HCEC 1CT (cell line): Measurements from ENCODE around the gene PLAC1.

ENCODE experiments used
- DNase-seq: peaks from one replicate; pipeline ENCODE4 v3.0.0-alpha.2; 2017

PLAC1 gene, protein sequence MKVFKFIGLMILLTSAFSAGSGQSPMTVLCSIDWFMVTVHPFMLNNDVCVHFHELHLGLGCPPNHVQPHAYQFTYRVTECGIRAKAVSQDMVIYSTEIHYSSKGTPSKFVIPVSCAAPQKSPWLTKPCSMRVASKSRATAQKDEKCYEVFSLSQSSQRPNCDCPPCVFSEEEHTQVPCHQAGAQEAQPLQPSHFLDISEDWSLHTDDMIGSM

DNA sequence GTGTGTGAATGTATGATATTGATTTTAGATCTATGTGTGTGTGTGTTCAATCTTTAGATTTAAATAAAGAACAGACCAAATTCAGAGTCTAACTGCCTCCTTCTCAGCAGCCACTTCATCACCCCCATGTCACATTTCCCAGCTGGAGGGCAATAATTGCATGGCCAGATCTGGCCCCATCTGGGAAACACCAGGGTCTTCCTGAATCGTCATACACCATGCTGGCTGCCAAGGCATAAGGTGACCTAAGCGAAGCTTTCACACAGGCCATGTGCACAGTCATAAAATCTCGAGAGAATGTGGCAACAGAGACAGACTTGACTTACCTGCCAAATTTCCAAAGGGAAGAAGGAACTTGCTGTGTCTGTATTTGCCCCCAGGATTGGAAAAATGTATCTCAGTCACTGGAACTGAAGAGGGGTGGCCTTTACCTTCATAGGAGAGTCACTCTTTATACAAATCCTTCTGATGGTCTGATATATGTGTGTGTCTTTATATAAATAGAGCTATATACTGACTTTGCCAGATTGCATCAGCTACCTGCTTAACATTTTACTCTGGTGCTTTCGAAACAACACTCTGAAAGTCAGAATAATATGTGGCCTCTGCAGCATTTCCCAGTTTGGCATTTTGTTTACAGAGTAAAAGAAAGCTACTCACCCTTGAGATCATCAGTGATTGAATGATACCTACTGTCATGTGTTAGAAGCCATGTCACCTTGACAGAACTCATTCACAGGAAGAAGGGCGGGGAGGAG, at the start of gene PLAC1:
Gene PLAC1 (minus strand): TSS at position 470 of the 758 bp plus-strand sequence. CDS start 91,789 bp downstream, outside the sequence.
- no peak for DNase-seq

DNA sequence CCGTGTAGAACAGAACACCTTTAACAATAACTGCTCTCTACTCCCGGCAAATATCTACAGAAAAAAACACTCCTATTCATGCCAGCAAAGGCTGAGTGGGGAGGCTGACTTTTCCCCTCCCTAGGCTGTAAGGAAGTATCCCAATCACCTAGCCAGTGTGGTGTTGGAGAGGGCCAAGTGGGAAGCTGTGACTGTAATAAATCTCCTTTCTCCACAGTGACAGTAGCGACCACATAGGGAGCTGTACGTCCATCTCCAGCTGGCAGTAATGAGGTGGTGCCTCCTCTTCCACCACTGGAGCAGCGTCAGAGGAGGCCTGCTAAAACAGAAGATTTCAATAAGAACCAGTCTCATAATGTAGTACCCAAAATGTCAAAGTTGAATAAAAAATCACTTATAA, 47.9 kb upstream of the PLAC1 start:
- no peak for DNase-seq

DNA sequence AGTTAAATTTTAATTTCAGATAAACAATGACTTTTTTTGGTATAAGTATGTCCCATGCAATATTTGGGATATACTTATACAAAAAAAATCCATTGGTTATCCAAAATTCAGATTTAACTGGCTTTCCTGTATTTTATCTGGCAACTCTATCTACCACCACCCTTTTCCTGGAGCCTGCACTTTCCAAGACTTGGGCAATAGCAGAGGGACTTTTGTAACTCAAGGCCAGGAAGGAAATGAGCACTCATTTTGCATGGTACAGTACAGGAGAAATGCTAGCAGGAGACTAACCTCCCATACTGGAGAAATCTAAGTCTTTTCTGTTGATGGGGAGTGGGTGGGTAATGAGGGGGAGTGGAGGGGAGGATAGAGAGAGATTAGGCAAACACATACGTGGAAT, 37.7 kb upstream of the PLAC1 start:
- DNase-seq: no peak

GRCh38 chrX:134694333-134695322, 36.4 kb upstream of the PLAC1 start:
- DNase-seq: no peak

- DNase-seq: no peak
Measured at GRCh38 chrX:134693644-134694043, 35.4 kb upstream of the PLAC1 start.

- peak; percentile 53 for DNase-seq
Measured at GRCh38 chrX:134692990-134693389, 34.7 kb upstream of the PLAC1 start.

GRCh38 chrX:134692233-134692632, 34.0 kb upstream of the PLAC1 start:
- DNase-seq: no peak

GRCh38 chrX:134691453-134691852, 33.2 kb upstream of the PLAC1 start:
- DNase-seq: no peak

GRCh38 chrX:134688839-134689238, 30.6 kb upstream of the PLAC1 start:
- peak; percentile 54 for DNase-seq

- no peak for DNase-seq
Measured at GRCh38 chrX:134688031-134688823, 30.0 kb upstream of the PLAC1 start.

GRCh38 chrX:134685668-134686067, 27.4 kb upstream of the PLAC1 start:
- peak; percentile 63 for DNase-seq

DNA sequence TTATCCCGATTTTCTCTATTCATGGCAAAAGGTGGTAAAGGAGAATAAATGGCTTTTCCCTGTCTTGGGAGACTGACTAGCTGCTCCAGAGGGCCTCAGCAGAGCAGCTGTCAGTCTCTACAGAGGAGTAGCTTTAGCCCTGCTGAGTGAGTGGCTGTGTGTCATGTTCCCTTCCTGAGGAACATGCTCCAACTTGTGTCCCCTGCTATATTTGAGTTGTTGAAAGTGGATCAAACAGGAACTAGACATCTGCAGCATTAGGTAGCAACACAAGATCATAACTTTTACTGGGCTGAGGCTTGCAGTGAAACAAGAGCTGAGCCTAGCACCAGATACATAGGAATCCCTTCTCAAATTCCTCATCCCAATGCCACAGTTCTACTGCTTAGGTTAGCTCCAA, 26.7 kb upstream of the PLAC1 start:
- DNase-seq: no peak

DNA sequence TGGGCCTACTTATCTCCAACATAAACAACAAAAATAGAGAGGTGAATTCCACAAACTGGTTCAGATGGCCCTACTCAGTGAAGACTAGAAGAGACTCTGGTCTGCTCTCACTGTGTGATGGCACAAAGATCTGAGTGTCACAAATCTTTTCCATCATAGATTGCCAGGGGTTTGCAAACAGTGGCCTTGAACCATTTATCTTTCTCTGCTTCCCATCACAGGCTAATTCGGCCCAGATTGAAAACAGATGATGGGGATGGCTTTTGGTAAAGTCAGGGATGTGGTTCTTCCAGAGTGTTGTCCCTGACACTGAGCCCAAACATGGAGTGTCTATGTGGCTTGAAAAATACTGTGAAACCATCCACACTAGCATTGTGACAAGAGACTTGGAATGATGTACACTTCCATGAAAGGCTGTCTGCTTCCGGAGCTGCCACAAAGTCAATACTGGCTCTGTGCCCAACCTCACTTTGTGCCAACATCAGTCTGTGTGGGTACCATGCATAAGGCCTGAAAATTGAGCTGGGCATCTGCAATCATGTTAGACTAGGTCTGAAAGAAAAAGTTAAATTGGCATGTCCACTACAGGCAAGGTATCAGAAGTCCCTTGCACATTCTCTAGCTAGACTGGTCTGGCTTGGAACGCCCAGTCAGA, 25.2 kb upstream of the PLAC1 start:
- DNase-seq: no peak

GRCh38 chrX:134682081-134682480, 23.8 kb upstream of the PLAC1 start:
- peak; percentile 38 for DNase-seq

DNA sequence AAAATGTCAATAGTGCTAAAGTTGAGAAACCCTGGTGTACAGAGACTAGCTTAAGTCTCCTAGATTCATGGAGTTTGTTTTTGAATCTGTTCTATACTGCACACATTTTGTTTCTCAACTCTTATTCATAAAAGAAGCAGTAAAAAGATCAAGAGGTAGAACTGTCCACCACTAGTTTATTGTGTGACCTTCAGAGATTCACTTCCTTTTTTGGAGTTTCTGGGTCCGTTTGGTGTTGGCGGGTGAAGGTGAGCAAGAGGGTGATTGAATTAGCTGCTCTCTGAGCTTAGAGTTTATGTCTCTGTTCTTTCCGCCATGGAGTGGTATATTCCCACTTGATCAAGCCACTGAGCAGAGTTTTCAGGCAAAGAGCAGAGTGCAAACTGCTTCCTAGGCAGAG, 21.4 kb upstream of the PLAC1 start:
- DNase-seq: no peak

- DNase-seq: peak; percentile 34
Measured at GRCh38 chrX:134679221-134679620, 20.9 kb upstream of the PLAC1 start.

- no peak for DNase-seq
Measured at GRCh38 chrX:134677332-134677731, 19.1 kb upstream of the PLAC1 start.

GRCh38 chrX:134676436-134676835, 18.2 kb upstream of the PLAC1 start:
- peak; percentile 62 for DNase-seq

GRCh38 chrX:134673123-134673522, 14.9 kb upstream of the PLAC1 start:
- DNase-seq: no peak

DNA sequence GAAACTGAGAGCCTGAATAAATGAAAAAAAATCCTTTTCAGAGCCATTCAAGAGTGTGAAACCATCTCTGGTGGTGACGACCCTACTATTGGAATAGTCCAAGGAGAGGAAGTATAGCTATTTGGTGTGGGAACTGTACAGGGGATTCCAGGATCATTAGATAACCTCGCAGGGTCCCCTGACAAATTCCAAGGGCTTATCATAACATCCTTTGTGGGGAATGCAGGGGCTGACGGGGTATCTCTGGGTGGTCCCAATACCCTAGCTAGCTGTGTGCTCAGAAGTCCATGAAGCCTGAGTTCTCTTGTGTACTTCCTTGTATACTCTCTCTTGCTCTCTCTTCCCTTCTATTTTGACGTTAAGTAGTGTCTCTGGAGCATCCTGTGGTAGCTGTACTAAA, 13.8 kb upstream of the PLAC1 start:
- no peak for DNase-seq

- DNase-seq: peak; percentile 23
Measured at GRCh38 chrX:134671294-134671693, 13.0 kb upstream of the PLAC1 start.
